GM10248 (cell line): ENCODE data around the gene FAM217A.

Experiments used
- CTCF ChIA-PET: fragments of 300-600 bp; sonication (Branson Sonifier 250); formaldehyde crosslinking; extraction: SDS; loops from one replicate; lab custom pipeline; 2021; ENCODE audit warnings: antibody characterized with exemption; lab: Yijun Ruan, JAX
- POLR2A ChIA-PET: fragments of 350-650 bp; sonication (Branson Sonifier 250); formaldehyde crosslinking; extraction: SDS; loops from one replicate; lab custom pipeline; 2020; ENCODE audit warnings: antibody characterized with exemption; lab: Yijun Ruan, JAX
- DNase-seq: peaks from one replicate; pipeline ENCODE4 v3.0.0; 2012; ENCODE audit errors: extremely low spot score
- TF ChIP-seq, protein P1 (sequence below): IDR thresholded peaks from 2 replicates; pipeline ENCODE4 v1.5.1; 2012; ENCODE audit warnings: mild to moderate bottlenecking, low read depth; ENCODE audit errors: extremely low read depth, missing control alignments, control extremely low read depth

Gene FAM217A, protein sequence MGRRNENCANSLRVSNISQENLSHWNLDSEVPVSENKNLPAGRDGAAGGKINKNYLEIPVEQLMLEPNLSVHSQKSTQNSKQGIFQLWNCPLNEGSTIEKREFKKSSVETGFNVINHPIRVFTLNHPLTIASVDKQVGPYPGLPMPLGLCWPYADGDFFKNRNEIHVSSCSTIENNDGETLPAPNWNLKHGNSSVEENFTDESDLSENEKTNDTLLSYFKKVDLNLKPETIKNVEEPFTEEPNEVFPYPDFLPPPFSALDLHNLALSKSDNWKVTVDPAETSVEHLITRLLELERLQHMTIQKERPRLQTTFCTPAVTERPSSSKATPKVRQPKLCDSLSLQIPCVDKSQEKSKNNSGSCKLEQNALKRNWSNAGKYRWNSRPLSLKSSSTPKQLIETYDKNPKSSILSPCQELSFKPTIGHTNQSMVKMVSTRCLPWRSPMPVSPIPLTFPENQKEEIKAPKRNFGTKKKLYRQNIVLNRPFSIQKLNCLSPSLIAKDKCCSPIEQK

DNA sequence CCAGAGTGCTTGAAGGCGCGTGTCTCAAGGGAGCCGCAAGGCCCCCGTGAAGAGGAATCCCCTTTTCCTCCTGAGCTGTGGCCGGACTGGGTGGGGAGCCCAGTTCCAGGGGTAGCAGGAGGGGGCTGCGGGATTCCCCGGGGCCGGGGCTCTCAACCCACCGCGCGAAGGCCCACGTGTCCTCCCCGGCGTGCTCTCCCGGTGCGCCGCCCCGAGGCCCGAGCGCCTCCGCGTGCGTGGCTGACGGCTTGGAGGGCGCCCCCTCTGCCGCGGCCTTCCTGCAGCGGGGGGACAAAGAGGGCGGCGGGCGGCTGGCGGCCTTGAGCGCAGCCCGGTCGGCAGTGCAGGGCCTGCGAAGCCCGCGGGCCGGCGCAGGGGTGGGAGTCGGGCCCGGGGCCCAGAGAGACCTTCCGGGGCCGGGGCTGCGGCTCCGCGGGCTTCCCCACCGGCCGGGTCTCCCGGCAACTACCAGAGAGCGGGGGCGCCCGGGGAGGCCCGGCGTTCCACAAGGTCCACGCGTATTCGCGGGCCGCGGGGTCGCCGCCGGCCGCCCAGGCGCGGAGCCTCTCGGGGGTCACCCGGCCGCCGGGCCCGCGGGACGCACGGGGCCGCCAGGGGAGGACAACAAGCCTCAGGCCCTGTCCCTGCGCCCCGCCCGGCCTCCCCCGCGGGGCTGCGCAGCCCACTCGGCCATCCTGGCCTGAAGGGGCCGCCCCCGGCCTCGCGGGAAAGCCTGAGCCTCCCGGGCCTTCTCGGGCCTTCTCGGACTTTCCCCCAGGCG is at the start of gene FAM217A:
Gene FAM217A (minus strand): TSS at position 447 of the 781 bp plus-strand sequence. CDS start 1,723 bp downstream, outside the sequence.
- DNase-seq: no peak
- ChIA-PET CTCF (no interaction called here), POLR2A (no interaction called here)
- TF ChIP-seq, protein P1, sequence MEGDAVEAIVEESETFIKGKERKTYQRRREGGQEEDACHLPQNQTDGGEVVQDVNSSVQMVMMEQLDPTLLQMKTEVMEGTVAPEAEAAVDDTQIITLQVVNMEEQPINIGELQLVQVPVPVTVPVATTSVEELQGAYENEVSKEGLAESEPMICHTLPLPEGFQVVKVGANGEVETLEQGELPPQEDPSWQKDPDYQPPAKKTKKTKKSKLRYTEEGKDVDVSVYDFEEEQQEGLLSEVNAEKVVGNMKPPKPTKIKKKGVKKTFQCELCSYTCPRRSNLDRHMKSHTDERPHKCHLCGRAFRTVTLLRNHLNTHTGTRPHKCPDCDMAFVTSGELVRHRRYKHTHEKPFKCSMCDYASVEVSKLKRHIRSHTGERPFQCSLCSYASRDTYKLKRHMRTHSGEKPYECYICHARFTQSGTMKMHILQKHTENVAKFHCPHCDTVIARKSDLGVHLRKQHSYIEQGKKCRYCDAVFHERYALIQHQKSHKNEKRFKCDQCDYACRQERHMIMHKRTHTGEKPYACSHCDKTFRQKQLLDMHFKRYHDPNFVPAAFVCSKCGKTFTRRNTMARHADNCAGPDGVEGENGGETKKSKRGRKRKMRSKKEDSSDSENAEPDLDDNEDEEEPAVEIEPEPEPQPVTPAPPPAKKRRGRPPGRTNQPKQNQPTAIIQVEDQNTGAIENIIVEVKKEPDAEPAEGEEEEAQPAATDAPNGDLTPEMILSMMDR: no peak

DNA sequence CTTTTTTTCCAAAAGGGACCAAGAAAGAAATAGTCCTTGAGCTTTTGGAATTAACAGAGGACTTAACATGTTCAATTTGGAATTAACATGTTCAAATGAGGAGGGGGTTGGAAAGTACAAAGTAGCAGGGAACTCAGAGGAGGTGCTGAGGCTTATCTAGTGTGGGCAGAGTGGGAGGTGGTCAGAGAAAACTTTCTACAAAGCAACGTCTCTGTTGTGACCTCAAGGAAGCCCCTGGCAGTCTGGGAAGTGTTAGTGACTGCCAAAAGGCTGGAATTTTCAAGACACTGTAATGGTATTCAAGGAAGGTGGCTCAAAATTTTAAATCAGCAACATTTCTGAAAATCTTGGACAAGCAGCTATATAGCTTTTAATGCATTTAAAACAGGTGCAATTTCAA is 49.1 kb upstream of the FAM217A start:
- TF ChIP-seq, protein P1: no peak
- ChIA-PET POLR2A (no interaction called here), CTCF (no interaction called here)
- DNase-seq: no peak

DNA sequence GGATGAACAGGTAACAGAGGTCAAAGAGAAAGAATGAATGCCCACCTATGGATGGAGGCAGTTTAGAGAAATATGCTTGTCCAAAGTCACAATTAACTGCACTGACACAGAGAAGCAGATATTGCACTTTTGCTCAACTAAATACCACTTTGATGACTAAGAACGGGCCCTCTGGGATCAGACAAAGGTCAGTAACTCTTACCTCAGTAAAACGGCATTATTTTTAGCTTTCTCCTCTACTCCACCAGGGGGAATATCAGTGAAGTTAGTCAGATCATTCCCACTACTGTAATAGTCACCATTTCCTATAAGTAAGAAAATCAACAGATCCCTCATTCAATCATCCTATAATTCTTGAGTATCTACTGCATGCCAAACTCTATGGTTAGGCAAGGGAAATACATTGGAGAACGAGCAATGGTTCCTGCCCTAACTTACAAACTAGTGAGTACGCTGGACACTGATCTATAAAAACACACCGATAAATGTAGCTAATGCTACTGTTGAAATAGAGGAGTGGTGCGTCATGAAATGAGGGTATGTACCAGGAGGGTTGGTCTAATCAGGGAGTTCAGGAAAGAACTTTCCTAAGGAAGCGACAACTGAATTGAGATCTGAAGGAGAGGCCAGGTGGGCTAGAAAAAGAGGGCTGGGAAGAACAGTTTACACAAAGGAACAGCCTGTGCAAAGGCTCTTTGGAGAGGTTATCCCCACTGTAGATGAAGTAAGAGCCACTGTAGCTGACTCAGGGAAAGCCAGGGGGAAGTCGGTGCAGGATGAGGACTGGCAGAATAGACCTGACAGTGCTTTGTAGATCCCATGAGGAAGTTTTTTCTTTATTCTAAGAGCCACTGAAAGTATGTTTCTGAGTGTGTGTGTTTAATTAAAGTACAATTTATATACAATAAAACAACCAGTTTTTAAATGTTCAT is 47.3 kb upstream of the FAM217A start:
- ChIA-PET POLR2A (no interaction called here), CTCF (interaction anchor here (1.5 kb wide), 1 partner anchor 15 kb away, joined by 3 read pairs; no protein-coding TSS in a partner anchor)
- DNase-seq: no peak

DNA sequence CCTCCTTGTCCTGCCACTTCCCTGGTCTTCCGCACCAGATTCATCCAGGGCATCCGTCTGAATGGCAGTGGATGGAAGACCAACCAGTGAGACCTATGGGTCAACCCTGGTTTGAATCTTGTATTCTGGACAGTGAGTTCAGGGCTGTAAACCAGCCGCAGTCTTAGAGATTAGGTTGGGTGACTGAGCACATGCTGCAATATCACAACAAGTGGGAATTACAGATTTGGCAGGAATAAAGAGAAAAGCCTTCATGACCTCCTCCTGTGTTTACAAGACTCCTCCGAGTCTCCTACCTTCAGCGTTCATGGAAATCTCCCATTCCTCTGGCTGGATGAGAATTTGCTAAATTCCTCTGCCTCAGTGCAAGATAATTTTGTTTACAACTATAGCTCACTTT is 46.6 kb upstream of the FAM217A start:
- DNase-seq: no peak
- ChIA-PET CTCF (interaction anchor here (1.2 to 1.5 kb wide), 2 partner anchors 15 to 30 kb away, joined by 3 read pairs; no protein-coding TSS in a partner anchor), POLR2A (no interaction called here)
- TF ChIP-seq, protein P1: no peak

More for the DNA sequence above, 47.3 kb upstream of the FAM217A start:
- TF ChIP-seq, protein P1: no peak

DNA sequence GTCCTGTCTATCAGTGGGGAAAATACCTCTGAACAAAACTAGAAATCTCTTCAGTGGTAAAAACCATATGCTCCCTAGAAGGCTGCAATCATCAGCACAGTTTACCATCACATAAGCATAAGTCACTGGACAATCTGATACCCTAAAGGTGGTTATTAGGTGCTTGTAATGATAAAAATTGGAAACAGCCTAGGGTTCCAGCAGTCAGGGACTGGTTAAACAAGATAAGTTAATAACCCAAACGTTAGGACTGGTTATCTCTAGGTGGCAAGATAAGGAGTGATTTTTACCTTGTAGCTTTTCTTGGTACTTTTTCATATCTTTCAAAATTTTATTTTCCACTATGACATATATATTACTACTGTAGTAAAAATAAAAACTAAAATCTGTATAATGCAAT is 45.4 kb upstream of the FAM217A start:
- DNase-seq: no peak
- POLR2A ChIA-PET: no interaction called here
- TF ChIP-seq, protein P1: no peak

More for the DNA sequence above, 45.4 kb upstream of the FAM217A start:
- CTCF ChIA-PET: interaction anchor here (1.2 kb wide), 1 partner anchor 31 kb away, joined by 3 read pairs; no protein-coding TSS in a partner anchor
